OCI-LY7 (cell line): ENCODE results near the gene DNAL4. TPM values are rescaled to one million over a fixed set of nuclear protein-coding genes. Genes with fewer than 3 reads are reported as not detected.

ENCODE experiments used
- BruUV-seq: library from RNA; stranded (reverse); fragments of 400-500 nt; replicated peaks from 2 replicates; lab custom pipeline; 2021; lab: Mats Ljungman, UMichigan
- CTCF ChIA-PET: fragments of 300-600 bp; sonication (Branson Sonifier 250); formaldehyde crosslinking; loops from one replicate; lab custom pipeline; 2022; ENCODE audit warnings: antibody characterized with exemption; ENCODE audit not compliant: unreplicated experiment; lab: Charles Lee
- POLR2A ChIA-PET: fragments of 300-600 bp; sonication (Branson Sonifier 250); formaldehyde crosslinking; loops from one replicate; lab custom pipeline; 2022; ENCODE audit warnings: antibody characterized with exemption; lab: Charles Lee
- DNase-seq: peaks from one replicate; pipeline ENCODE4 v3.0.0-alpha.2; 2015; ENCODE audit warnings: low spot score
- H2AFZ ChIP-seq: fragments of 200-600 bp; sonication (generic), shearing (Covaris generic); 2 replicates; pipeline ENCODE4 v1.6.1; 2014; ENCODE audit warnings: mild to moderate bottlenecking, antibody characterized with exemption, low read length, moderate library complexity
- H3K27ac ChIP-seq: fragments of 200-600 bp; sonication (generic); 2 replicates; pipeline ENCODE4 v1.5.1; 2014; ENCODE audit warnings: mixed run types, low read depth, mild to moderate bottlenecking, moderate library complexity, low read length, inconsistent platforms; ENCODE audit not compliant: poor library complexity, severe bottlenecking
- H3K36me3 ChIP-seq: fragments of 200-600 bp; sonication (generic); 2 replicates; pipeline ENCODE4 v1.6.1; 2014; ENCODE audit warnings: mild to moderate bottlenecking, antibody characterized with exemption, low read length, moderate library complexity, mixed read lengths; ENCODE audit not compliant: insufficient read depth
- H3K4me1 ChIP-seq: fragments of 200-600 bp; sonication (generic); 2 replicates; pipeline ENCODE4 v1.5.1; 2014; ENCODE audit warnings: mild to moderate bottlenecking, low read length; ENCODE audit not compliant: insufficient read depth, poor library complexity, severe bottlenecking
- H3K4me2 ChIP-seq: fragments of 200-600 bp; sonication (generic); 2 replicates; pipeline ENCODE4 v1.6.1; 2014; ENCODE audit warnings: mild to moderate bottlenecking, low read length
- H3K4me3 ChIP-seq: fragments of 200-600 bp; sonication (generic); 2 replicates; pipeline ENCODE4 v1.5.1; 2014; ENCODE audit warnings: mild to moderate bottlenecking, low read depth, low read length; ENCODE audit not compliant: poor library complexity, severe bottlenecking
- H3K79me2 ChIP-seq: fragments of 200-600 bp; sonication (generic); 2 replicates; pipeline ENCODE4 v1.6.1; 2016; ENCODE audit warnings: low read depth, mild to moderate bottlenecking, low read length, moderate library complexity, mixed read lengths; ENCODE audit not compliant: insufficient read depth
- H3K9me2 ChIP-seq: fragments of 200-600 bp; sonication (generic); 2 replicates; pipeline ENCODE4 v1.6.1; 2016; ENCODE audit warnings: mild to moderate bottlenecking, low read length, mixed read lengths; ENCODE audit not compliant: insufficient read depth
- H3K9me3 ChIP-seq: fragments of 200-600 bp; sonication (generic); 2 replicates; pipeline ENCODE4 v1.6.1; 2014; ENCODE audit warnings: mild to moderate bottlenecking, mixed run types, low read length, mixed read lengths
- H4K20me1 ChIP-seq: fragments of 200-600 bp; sonication (generic); 2 replicates; pipeline ENCODE4 v1.6.1; 2014; ENCODE audit warnings: mild to moderate bottlenecking, antibody characterized with exemption, low read length, moderate library complexity, mixed read lengths; ENCODE audit not compliant: insufficient read depth
- CTCF ChIP-seq: fragments of 200-600 bp; sonication (generic); conservative IDR thresholded peaks from 2 replicates; pipeline ENCODE4 v1.5.1; 2014; ENCODE audit warnings: mild to moderate bottlenecking, antibody characterized with exemption, low read length, moderate library complexity, mixed read lengths
- EZH2phosphoT487 ChIP-seq: fragments of 200-600 bp; sonication (generic); IDR thresholded peaks from 2 replicates; pipeline ENCODE4 v1.6.1; 2018; ENCODE audit warnings: low read depth, borderline replicate concordance, mild to moderate bottlenecking, mixed run types, antibody characterized with exemption, low read length, moderate library complexity, mixed read lengths
- intact Hi-C: fragments of 100-400 bp; cut with micrococcal nuclease; formaldehyde crosslinking; loops from one replicate; pipeline ENCODE4 v1.10.0; 2022; ENCODE audit not compliant: unreplicated experiment
- total RNA-seq, 2 experiments: library from RNA; depleted of rRNA in 1 of 2; stranded (reverse); fragments of >200 nt in 1 of 2; shearing (Covaris generic) in 1 of 2; gene quantifications; 2 replicates each; pipeline ENCODE4 v1.2.3, GENCODE V29; 2014 to 2022

Gene DNAL4
- total RNA-seq, 2 experiments from 2014 or later: 6.6 to 7.1 TPM

- no peak overlapping the region for H3K4me3 ChIP-seq
Measured at GRCh38 chr22:38775656-38776055, 18.3 kb downstream of the DNAL4 start.

GRCh38 chr22:38774496-38775166 lies 19.3 kb downstream of the DNAL4 start:
- DNase-seq: no peak
- POLR2A ChIA-PET: no interaction called here
- Histone ChIP-seq H3K27ac (no peak overlapping the region), H3K4me2 (no peak overlapping the region), H3K36me3 (no peaks in the 10 kb centered on the region), H2AFZ (no peak overlapping the region), H3K79me2 (no peaks in the 10 kb centered on the region), H3K9me2 (no peaks in the 10 kb centered on the region), H4K20me1 (no peaks in the 10 kb centered on the region), H3K9me3 (no peaks in the 10 kb centered on the region), H3K4me3 (no peak overlapping the region), H3K4me1 (no peaks in the 10 kb centered on the region)
- TF ChIP-seq EZH2phosphoT487 (no peak), CTCF (no peak)
- intact Hi-C loops: no loop called here
- CTCF ChIA-PET: no interaction called here
- no TSS peak for BruUV-seq

More at GRCh38 chr22:38775656-38776055, 18.3 kb downstream of the DNAL4 start:
- Histone ChIP-seq H3K9me3 (no peaks in the 10 kb centered on the region), H4K20me1 (no peaks in the 10 kb centered on the region), H3K4me2 (no peak overlapping the region), H3K4me1 (no peaks in the 10 kb centered on the region), H3K9me2 (no peaks in the 10 kb centered on the region), H3K79me2 (no peaks in the 10 kb centered on the region), H3K36me3 (no peaks in the 10 kb centered on the region), H2AFZ (no peak overlapping the region), H3K27ac (no peak overlapping the region)
- BruUV-seq: no TSS peak
- intact Hi-C loops: no loop called here
- no peak for DNase-seq
- POLR2A ChIA-PET: no interaction called here
- CTCF ChIA-PET: no interaction called here
- TF ChIP-seq EZH2phosphoT487: no peak
- no peak for TF ChIP-seq CTCF

GRCh38 chr22:38773363-38773946 lies 20.5 kb downstream of the DNAL4 start:
- Histone ChIP-seq H3K9me3 (no peaks in the 10 kb centered on the region), H3K4me3 (no peak overlapping the region), H3K27ac (no peak overlapping the region), H3K4me1 (no peaks in the 10 kb centered on the region), H3K36me3 (no peaks in the 10 kb centered on the region), H3K9me2 (no peaks in the 10 kb centered on the region), H2AFZ (no peak overlapping the region), H3K79me2 (no peaks in the 10 kb centered on the region), H3K4me2 (no peak overlapping the region), H4K20me1 (no peaks in the 10 kb centered on the region)
- intact Hi-C loops: no loop called here
- ChIA-PET POLR2A (interaction anchor here (0.7 kb wide), 2 partner anchors 440 to 662 kb away, joined by 3 read pairs; no protein-coding TSS in a partner anchor), CTCF (no interaction called here)
- TF ChIP-seq CTCF (no peak), EZH2phosphoT487 (no peak)
- no peak for DNase-seq
- no TSS peak for BruUV-seq
